Cardiac muscle cell (in vitro differentiated cells and primary cell): Measurements from ENCODE around the gene REG3G. TPM values are rescaled to one million over a fixed set of nuclear protein-coding genes. Genes with fewer than 3 reads are reported as not detected.
"Not testable (repeated sequence)": the region's sequence is repeated elsewhere in the genome, so short reads cannot be mapped to it uniquely, and the experiment has no call there.

ENCODE experiments used
- DNase-seq, 2 donors: peaks; one replicate each; pipeline versions ENCODE4 v3.0.0 to v3.0.0-alpha.2; 2010 to 2017; ENCODE audit warnings: low read depth in 1 of 2, low spot score in 1 of 2
- H3K27ac ChIP-seq: fragments of 200-600 bp; sonication (generic); 2 replicates; pipeline ENCODE4 v1.5.1; 2016
- H3K27me3 ChIP-seq: fragments of 200-600 bp; sonication (generic); 2 replicates; pipeline ENCODE4 v1.6.0; 2016; ENCODE audit warnings: control low read depth
- H3K36me3 ChIP-seq: fragments of 200-600 bp; sonication (generic); 2 replicates; pipeline ENCODE4 v1.5.1; 2016; ENCODE audit warnings: control low read depth
- H3K4me1 ChIP-seq: fragments of 200-600 bp; sonication (generic); 2 replicates; pipeline ENCODE4 v1.8.1; 2017; ENCODE audit warnings: low read depth, mild to moderate bottlenecking, mixed run types
- H3K4me3 ChIP-seq: fragments of 200-600 bp; sonication (generic); 2 replicates; pipeline ENCODE4 v1.5.1; 2016; ENCODE audit warnings: mild to moderate bottlenecking
- H3K9me3 ChIP-seq: fragments of 200-600 bp; sonication (generic); 2 replicates; pipeline ENCODE4 v1.5.1; 2017; ENCODE audit warnings: low read depth, mild to moderate bottlenecking, control low read depth
- polyA plus RNA-seq: library from polyadenylated mRNA; unstranded; fragments of >200 nt; fragmentation: Nextera tagmentation; extraction: Ambion mirVana; gene quantifications from 2 replicates; pipeline ENCODE4 v1.2.1, GENCODE V29; 2016
- total RNA-seq: library from RNA; depleted of rRNA; stranded (reverse); fragments of >200 nt; gene quantifications from 2 replicates; pipeline ENCODE4 v1.2.3, GENCODE V29; 2016
- TF ChIP-seq, protein P1 (sequence below): IDR thresholded peaks from 2 replicates; pipeline ENCODE4 v1.5.1; 2012; ENCODE audit warnings: low read depth, mild to moderate bottlenecking, low read length

Gene REG3G
- total and polyA plus RNA-seq, 2 experiments from 2014 or later, result not detected

DNA sequence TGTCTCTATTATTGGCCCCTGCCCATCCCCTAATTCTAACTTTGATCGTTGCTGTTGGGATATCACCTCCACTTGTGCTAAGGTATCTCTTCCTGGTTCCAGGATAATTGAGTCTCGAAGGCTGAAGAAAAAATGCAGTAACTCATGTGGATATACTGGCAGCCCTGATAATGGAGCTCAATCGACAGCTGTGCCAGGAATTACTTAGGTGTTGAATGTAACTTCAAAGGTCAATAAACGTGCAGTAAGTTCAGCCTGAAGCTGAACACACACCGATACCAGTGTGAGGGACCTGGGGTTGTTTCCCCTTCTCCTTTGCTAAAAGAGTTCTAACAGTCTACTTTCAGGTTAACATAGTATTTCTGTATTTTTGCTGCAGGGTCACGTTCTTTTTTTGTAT is 11.9 kb upstream of the REG3G start:
- no peaks in the 10 kb centered on the region for H3K4me1 ChIP-seq
- no peaks in the 10 kb centered on the region for H3K9me3 ChIP-seq
- no peak overlapping the region for H3K4me3 ChIP-seq
- no peak for DNase-seq
- H3K27me3 ChIP-seq, result no peaks in the 10 kb centered on the region
- no peak overlapping the region for H3K27ac ChIP-seq
- H3K36me3 ChIP-seq, result no peaks in the 10 kb centered on the region
- TF ChIP-seq, protein P1, sequence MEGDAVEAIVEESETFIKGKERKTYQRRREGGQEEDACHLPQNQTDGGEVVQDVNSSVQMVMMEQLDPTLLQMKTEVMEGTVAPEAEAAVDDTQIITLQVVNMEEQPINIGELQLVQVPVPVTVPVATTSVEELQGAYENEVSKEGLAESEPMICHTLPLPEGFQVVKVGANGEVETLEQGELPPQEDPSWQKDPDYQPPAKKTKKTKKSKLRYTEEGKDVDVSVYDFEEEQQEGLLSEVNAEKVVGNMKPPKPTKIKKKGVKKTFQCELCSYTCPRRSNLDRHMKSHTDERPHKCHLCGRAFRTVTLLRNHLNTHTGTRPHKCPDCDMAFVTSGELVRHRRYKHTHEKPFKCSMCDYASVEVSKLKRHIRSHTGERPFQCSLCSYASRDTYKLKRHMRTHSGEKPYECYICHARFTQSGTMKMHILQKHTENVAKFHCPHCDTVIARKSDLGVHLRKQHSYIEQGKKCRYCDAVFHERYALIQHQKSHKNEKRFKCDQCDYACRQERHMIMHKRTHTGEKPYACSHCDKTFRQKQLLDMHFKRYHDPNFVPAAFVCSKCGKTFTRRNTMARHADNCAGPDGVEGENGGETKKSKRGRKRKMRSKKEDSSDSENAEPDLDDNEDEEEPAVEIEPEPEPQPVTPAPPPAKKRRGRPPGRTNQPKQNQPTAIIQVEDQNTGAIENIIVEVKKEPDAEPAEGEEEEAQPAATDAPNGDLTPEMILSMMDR, result no peak

DNA sequence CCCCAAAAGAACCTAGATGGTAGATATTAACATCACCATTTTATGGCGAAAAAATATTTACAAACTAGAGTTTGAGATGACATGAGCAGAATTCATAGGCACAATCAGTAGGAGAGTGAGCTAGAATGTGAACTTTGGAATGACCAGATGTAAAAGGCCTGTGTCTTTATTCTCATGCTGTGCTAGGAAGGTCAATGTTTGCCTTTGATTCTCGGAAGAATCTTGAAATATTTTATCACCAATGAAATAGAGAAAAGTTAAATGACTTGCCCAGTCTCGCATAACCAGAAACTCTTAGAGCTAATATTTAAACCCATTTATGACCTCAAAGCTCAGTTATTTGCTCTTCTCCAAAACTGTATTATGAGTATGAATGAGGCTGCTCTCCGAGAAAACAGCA is 9.2 kb upstream of the REG3G start:
- no peaks in the 10 kb centered on the region for H3K9me3 ChIP-seq
- H3K4me1 ChIP-seq, result no peaks in the 10 kb centered on the region
- TF ChIP-seq, protein P1, result no peak
- DNase-seq, result no peak
- H3K27me3 ChIP-seq, result no peaks in the 10 kb centered on the region
- no peaks in the 10 kb centered on the region for H3K36me3 ChIP-seq
- H3K27ac ChIP-seq, result no peak overlapping the region
- H3K4me3 ChIP-seq, result no peak overlapping the region

DNA sequence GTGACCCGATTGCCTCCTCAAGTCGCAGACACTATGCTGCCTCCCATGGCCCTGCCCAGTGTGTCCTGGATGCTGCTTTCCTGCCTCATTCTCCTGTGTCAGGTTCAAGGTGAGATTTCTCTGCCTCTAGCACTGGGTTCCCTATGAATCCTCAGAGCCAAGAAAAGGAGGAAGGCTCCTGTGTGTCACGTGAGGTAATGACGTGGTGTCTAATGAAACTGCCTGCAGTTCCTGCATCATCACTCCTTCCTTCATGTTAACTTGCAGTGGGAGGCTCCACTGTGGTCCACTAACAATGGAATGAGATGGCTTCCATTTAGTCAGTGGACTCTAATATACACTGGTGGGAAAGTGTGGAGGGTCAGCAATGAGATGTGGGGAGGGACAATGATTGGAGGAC is 559 bp downstream of the REG3G start:
- no peaks in the 10 kb centered on the region for H3K9me3 ChIP-seq
- H3K36me3 ChIP-seq, result no peaks in the 10 kb centered on the region
- DNase-seq, result no peak
- TF ChIP-seq, protein P1, result no peak
- H3K27me3 ChIP-seq, result no peaks in the 10 kb centered on the region
- H3K4me3 ChIP-seq, result no peak overlapping the region
- H3K27ac ChIP-seq, result no peak overlapping the region
- H3K4me1 ChIP-seq, result no peaks in the 10 kb centered on the region

DNA sequence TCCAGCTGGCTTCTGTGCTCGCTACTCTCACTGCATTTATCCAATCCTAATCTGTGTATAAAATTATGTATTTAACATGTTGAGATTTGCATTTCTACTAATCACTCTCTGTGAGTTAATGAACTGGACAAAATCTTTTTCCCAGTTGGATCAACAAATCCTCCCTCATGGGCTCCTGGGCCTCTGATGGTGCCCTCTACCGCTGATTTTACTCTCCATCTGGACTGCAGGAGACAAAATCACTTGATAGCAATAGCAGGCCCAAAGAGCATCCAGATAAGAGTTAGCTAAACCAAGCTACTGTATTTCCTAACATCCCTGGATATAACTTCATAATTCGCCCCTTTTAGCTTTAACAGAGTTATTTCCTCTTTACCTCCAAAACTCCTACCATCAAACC is 14.4 kb downstream of the REG3G start:
- Histone ChIP-seq H3K27me3 (no peaks in the 10 kb centered on the region), H3K27ac (no peak overlapping the region), H3K9me3 (no peaks in the 10 kb centered on the region), H3K4me1 (peaks cover 5% of the 10 kb centered on the region), H3K36me3 (no peaks in the 10 kb centered on the region), H3K4me3 (no peak overlapping the region)
- TF ChIP-seq, protein P1, result no peak
- no peak for DNase-seq

DNA sequence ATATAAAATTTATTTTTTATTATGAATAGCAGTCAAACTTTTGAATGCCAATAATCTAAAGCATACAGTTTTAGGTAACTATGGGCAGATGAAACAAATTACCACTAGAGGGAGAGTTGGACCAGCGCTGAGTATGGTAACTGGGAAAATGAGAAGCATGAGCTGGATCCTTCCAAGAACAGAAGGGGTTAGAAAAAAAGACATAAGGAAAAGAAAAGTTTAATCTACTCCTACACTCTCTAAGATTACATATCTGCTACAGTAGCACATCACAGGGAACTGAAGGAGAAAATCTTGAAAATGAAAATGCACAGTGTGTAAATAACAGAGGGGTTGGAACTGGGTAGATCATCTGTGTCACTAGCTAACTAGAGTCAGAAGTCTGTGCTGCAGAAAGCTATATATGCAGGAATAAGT is 15.5 kb downstream of the REG3G start:
- peak in 1 of 2 donors; percentile 55 for DNase-seq
- H3K4me1 ChIP-seq, result peaks cover 5% of the 10 kb centered on the region
- no peak overlapping the region for H3K4me3 ChIP-seq
- no peaks in the 10 kb centered on the region for H3K27me3 ChIP-seq
- H3K36me3 ChIP-seq, result no peaks in the 10 kb centered on the region
- H3K9me3 ChIP-seq, result no peaks in the 10 kb centered on the region
- no peak overlapping the region for H3K27ac ChIP-seq
- TF ChIP-seq, protein P1, result no peak

DNA sequence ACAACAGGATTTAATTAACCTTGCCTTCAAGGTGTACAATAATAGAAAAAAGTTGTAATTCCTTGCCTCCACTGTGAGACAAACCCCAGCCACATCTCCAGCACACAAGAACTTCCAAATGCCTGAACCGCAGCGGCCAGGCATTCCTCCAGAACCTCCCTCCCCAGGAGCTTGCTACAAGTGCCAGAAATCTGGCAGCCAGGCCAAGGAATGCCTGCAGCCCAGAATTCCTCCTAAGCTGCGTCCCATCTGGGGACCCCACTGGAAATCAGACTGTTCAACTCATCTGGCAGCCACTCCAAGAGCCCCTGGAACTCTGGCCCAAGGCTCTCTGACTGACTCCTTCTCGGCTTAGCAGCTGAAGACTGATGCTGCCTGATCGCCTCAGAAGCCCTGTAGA is 28.0 kb downstream of the REG3G start:
- H3K27ac ChIP-seq, H3K4me3 ChIP-seq, H3K36me3 ChIP-seq, H3K27me3 ChIP-seq, DNase-seq, H3K4me1 ChIP-seq, H3K9me3 ChIP-seq: not testable (repeated sequence)

DNA sequence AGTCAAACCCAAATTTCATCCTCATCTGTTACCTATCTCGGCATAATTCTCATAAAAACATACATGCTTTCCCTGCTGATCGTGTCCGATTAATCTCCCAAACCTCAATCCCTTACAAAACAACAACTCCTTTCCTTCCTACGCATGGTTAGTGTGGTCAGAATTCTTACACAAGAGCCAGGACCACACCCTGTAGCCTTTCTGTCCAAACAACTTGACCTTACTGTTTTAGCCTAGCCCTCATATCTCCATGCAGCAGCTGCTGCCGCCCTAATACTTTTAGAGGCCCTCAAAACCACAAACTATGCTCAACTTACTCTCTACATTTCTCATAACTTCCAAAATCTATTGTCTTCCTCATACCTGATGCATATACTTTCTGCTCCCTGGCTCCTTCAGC is 29.3 kb downstream of the REG3G start:
- not testable (repeated sequence) for DNase-seq, H3K36me3 ChIP-seq

More for the DNA sequence above, 29.3 kb downstream of the REG3G start:
- not testable (repeated sequence) for H3K27ac ChIP-seq, H3K4me3 ChIP-seq, H3K9me3 ChIP-seq, H3K4me1 ChIP-seq, H3K27me3 ChIP-seq
